Measurements from ENCODE around the gene STRN3.

DNA sequence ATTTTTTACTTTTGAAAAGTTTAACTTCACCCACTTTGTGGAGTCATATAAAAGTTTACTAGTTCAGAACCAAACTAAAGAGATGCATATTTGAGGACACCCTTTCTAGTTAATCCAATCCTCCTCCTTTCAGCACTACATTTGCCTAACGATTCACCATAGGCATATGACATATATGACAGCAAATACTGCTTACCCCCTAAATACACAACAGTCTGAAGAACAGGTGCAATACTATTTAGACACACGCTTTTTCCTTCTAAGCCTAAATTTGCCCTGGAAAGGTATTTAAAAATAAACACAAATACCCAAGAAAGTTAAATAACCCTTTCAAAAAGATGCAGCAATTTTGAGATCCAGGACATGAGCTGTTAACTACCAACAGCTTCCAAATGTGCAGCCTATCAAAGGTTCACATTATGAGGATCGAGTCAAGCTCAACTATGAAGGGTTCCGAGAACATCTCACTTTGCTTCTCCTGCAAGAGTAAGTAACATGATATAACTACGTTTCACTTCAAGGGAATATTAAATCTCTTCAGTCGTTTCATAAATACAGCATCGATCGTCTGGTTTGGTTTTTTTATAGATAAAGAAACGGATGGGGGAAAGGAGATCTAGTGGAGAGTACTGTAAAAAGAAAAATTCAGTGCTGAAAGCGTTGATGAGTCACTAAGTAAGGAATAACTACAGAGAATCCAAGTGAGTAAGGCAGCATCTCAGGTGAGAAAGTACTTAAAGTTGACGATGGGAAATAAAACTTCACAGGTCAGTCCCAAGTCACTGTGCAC, 1.4 kb downstream of the STRN3 start:
- TF ChIP-seq GATA2 (IDR thresholded peaks at IDR 0.05; ENCODE audit: low read depth, low read length), result no peak
- no peak for TF ChIP-seq GATA3 (IDR thresholded peaks at IDR 0.05; ENCODE audit: low read depth, low read length)
